Body of pancreas (tissue), 4 donors: Measurements from ENCODE around the gene GPR108.

Experiments
- CTCF ChIP-seq, 7 experiments: fragments of 450-650 bp in 4 of 7; fragments of 200-600 bp in 3 of 7; sonication (generic) in 3 of 7; IDR thresholded peaks; one replicate each; pipeline ENCODE4 v1.5.1; 2016 to 2019; ENCODE audit warnings: antibody characterized with exemption in 7 of 7
- POLR2A ChIP-seq, 3 donors: fragments of 450-650 bp; IDR thresholded peaks; one replicate each; pipeline ENCODE4 v1.6.1; 2016; ENCODE audit warnings: antibody characterized with exemption in 3 of 3, mild to moderate bottlenecking in 2 of 3

DNA sequence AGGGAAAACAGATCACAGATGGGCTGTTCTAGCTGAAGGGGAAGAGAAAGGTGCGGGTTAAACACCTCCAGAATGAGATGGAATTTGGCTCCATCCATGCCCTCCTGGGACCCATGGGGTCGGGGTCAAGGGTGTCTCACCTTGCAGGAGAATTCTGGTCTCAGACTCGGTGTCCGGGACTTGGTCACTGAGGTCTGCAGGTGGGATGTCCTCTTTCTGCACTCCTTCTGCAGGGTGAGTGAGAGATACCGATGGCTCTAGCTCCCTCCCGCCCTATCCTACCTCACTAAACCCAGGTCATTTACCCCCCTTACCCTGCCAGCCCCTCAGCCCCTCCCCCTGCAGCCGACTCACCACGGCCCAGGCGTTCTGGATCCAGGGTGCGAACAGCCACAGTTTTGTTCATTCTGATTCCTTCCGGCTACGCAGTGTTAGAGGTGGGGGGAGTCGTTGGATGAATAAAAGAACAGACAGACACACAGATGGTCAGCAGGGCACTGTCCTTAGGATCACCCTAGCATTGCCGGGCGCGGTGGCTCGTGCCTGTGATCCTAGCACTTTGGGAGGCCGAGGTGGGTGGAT is 41.0 kb downstream of the GPR108 start:
- no peak for TF ChIP-seq CTCF (IDR thresholded peaks at IDR 0.05)
- TF ChIP-seq POLR2A (IDR thresholded peaks at IDR 0.05), result no peak
